Kidney (tissue), 14 donors: ENCODE measurements around the gene MUS81. TPM values are rescaled to one million over a fixed set of nuclear protein-coding genes. Genes with fewer than 3 reads are reported as not detected.

Experiments used
- DNase-seq, 5 donors: peaks; one replicate each; pipeline ENCODE4 v3.0.0-alpha.2; 2013 to 2020
- FAIRE-seq: peaks from 2 replicates; lab custom pipeline; 2012; peaks lifted over from hg19 to GRCh38; lab: Jason Lieb, UNC
- H3K27ac ChIP-seq, 2 donors: one replicate each; pipeline ENCODE4 v1.7.0; 2013; ENCODE audit warnings: low read depth in 2 of 2, low read length in 2 of 2, inconsistent platforms in 1 of 2
- H3K27me3 ChIP-seq: one replicate; pipeline ENCODE4 v1.7.1; 2013; ENCODE audit warnings: low read length, inconsistent platforms; ENCODE audit not compliant: control insufficient read depth, insufficient read depth
- H3K36me3 ChIP-seq, 3 donors: one replicate each; pipeline versions ENCODE4 v1.7.0 to v1.7.1; 2013; ENCODE audit warnings: low read length in 3 of 3, control low read depth in 1 of 3, inconsistent platforms in 1 of 3; ENCODE audit not compliant: insufficient read depth in 3 of 3, control insufficient read depth in 2 of 3
- H3K4me1 ChIP-seq, 3 donors: one replicate each; pipeline versions ENCODE4 v1.7.0 to v1.7.1; 2013; ENCODE audit warnings: low read length in 3 of 3, inconsistent platforms in 1 of 3, low read depth in 1 of 3; ENCODE audit not compliant: control insufficient read depth in 2 of 3, insufficient read depth in 2 of 3
- H3K4me3 ChIP-seq, 3 donors: one replicate each; pipeline versions ENCODE4 v1.7.0 to v1.8.1; 2013; ENCODE audit warnings: low read length in 3 of 3, control low read depth in 1 of 3, inconsistent platforms in 1 of 3
- H3K9ac ChIP-seq, 3 donors: one replicate each; pipeline versions ENCODE4 v1.7.0 to v1.7.1; 2013; ENCODE audit warnings: low read length in 3 of 3, control low read depth in 1 of 3, inconsistent platforms in 1 of 3
- H3K9me3 ChIP-seq, 3 donors: one replicate each; pipeline versions ENCODE4 v1.7.0 to v1.7.1; 2013; ENCODE audit warnings: low read length in 3 of 3, control low read depth in 1 of 3, inconsistent platforms in 1 of 3; ENCODE audit not compliant: control insufficient read depth in 2 of 3, insufficient read depth in 1 of 3
- intact Hi-C: fragments of 100-400 bp; cut with DNase I; formaldehyde crosslinking; loops from one replicate; pipeline ENCODE4 v1.11.1; 2022
- polyA plus RNA-seq: library from polyadenylated mRNA; stranded (reverse); fragments of 350-450 nt; fragmentation: Illumina TruSeq; extraction: RNeasy Lipid Tissue Mini Kit (QIAGEN cat#74804); gene quantifications from one replicate; pipeline ENCODE4 v1.2.3, GENCODE V29; 2014; ENCODE audit warnings: low read depth, low replicate concordance; ENCODE audit not compliant: insufficient read depth
- total RNA-seq: library from RNA; stranded (reverse); fragmentation: NEBNext Ultra II Directional; extraction: Animal tissue kit (Norgen Biotek cat#: 25700); gene quantifications from one replicate; pipeline ENCODE4 v1.2.1, GENCODE V29; 2021
- TF ChIP-seq, protein P1 (sequence below): IDR thresholded peaks from 3 replicates; pipeline ENCODE4 v1.5.1; 2012; ENCODE audit warnings: mild to moderate bottlenecking, moderate library complexity, borderline replicate concordance; ENCODE audit not compliant: insufficient read depth; ENCODE audit errors: extremely low read depth
- donor health status: control.
- donor health status: control.
- donor health status: control.
- donor health status: control.
- donor health status: control.
- donor health status: DM: yes; HTN: yes; CAD: no.
- donor health status: Normal renal cell carcinoma (clear cell type).

MUS81 gene
- total and polyA plus RNA-seq, 2 donors from 2014 or later = 31.2 to 54.9 TPM

DNA sequence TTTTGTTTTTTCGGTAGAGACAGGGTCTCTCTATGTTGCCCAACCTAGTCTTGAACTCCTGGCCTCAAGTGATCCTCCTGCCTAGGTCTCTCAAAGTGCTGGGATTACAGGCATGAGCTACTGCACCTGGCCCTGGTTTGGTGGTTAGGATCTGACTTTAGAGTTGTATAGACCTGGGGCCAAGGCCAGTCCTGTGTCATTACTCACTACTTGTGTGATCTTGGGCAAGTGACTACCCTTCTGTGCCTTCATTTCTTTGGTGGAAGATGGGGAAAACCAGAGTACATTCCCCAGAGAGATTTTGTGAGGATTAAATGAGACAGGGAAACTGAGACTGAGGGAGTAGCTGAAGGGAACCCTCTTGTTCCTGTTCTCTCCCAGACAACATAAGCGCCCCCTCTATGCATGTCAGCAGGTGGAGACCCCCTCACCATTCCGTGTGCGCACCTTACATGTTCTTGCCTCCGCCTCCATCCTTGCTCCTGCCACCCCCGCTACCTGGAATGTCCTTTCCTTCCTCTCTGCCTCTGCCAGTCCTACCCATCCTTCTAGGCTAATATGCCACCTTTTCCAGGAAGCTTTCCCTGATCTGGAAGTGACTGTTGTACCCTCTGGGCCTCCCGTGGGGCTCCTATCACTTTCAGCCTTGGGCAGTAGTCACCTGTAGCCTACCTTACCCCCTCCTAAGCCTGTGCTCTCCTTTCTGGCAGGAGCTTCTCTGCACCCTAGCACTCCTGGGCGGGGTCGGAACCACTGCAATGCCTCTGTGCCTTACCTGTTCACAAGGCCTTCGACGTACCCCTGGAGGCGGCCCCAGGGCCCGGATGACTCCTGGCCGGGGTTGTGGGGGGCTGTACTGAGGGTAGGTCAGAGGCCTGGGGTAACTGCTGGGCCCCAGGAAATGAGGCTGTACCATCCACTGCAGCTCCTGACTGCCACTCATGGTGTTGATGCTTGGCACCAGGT, 36.1 kb downstream of the MUS81 start:
- H3K9ac ChIP-seq = no peak overlapping the region
- FAIRE-seq = no peak
- no peak overlapping the region for H3K27ac ChIP-seq
- peaks cover 15% of the 10 kb centered on the region for H3K27me3 ChIP-seq
- no peak overlapping the region for H3K4me3 ChIP-seq
- intact Hi-C loops = no loop called here
- TF ChIP-seq, protein P1, sequence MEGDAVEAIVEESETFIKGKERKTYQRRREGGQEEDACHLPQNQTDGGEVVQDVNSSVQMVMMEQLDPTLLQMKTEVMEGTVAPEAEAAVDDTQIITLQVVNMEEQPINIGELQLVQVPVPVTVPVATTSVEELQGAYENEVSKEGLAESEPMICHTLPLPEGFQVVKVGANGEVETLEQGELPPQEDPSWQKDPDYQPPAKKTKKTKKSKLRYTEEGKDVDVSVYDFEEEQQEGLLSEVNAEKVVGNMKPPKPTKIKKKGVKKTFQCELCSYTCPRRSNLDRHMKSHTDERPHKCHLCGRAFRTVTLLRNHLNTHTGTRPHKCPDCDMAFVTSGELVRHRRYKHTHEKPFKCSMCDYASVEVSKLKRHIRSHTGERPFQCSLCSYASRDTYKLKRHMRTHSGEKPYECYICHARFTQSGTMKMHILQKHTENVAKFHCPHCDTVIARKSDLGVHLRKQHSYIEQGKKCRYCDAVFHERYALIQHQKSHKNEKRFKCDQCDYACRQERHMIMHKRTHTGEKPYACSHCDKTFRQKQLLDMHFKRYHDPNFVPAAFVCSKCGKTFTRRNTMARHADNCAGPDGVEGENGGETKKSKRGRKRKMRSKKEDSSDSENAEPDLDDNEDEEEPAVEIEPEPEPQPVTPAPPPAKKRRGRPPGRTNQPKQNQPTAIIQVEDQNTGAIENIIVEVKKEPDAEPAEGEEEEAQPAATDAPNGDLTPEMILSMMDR = no peak
- H3K36me3 ChIP-seq = no peaks in the 10 kb centered on the region
- H3K9me3 ChIP-seq = no peaks in the 10 kb centered on the region
- peaks cover 0 to 17% (median 3%) of the 10 kb centered on the region in 3 donors for H3K4me1 ChIP-seq
- DNase-seq = no peak

DNA sequence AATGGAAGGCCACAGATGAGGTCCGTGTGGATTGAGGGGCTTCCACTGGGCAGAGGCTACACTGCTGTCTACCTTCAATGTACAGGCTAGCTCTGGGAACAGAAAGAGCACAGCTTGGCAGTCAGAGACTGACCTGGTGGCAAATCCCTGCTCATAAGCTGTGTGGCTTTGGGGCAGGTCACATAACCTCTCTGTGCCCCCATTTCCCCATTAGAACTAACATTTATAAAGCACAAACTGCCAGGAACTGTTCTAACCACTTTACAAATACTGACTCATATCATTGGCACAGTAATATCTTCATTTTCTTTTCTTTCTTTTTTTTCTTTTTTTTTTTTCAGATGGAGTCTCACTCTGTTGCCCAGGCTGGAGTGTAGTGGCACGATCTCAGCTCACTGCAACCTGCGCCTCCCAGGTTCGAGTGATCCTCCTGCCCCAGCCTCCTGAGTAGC, 36.8 kb downstream of the MUS81 start:
- peaks cover 17% of the 10 kb centered on the region for H3K27me3 ChIP-seq
- no peak overlapping the region for H3K4me3 ChIP-seq
- peaks cover 0 to 11% (median 3%) of the 10 kb centered on the region in 3 donors for H3K4me1 ChIP-seq
- no peak overlapping the region for H3K9ac ChIP-seq
- no peaks in the 10 kb centered on the region for H3K36me3 ChIP-seq
- intact Hi-C loops = no loop called here
- TF ChIP-seq, protein P1 = no peak
- no peak for FAIRE-seq
- no peaks in the 10 kb centered on the region for H3K9me3 ChIP-seq
- H3K27ac ChIP-seq = no peak overlapping the region
- DNase-seq = no peak

DNA sequence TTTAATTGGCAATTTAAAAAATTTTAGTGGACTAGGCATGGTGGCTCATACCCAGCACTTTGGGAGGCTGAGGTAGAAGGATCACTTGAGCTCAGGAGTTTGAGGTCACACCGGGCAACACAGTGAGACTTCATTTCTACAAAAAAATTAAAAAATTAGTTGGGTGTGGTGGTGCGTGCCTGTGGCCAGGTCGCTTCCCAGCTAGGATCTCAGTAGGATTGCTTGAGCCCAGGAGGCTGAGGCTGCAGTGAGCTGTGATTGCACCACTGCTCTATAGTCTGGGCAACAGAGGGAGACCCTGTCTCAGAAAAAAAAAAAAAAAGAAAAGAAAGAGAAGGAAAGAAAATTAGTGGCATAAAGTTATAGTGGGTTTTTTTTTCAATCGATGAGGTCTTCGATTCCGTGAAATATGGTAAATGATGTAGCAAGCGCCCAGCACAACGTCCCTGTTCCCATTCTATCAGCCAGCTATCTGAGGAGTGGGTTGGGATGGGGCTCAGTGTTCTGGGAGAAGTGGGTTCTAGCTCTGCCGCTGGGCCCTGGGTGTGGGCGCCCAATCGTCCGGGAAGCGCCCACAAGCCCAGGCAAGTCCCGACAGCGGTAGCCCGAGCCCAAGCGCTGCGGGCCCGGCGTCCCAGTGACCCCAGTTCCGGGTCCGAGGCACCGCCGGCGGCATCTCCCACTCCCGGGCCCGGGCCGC, 38.6 kb downstream of the MUS81 start:
- H3K9ac ChIP-seq = no peak overlapping the region
- H3K4me3 ChIP-seq = no peak overlapping the region
- peaks cover 0 to 6% (median 3%) of the 10 kb centered on the region in 3 donors for H3K4me1 ChIP-seq
- intact Hi-C loops = no loop called here
- no peak overlapping the region for H3K27ac ChIP-seq
- peaks cover 17% of the 10 kb centered on the region for H3K27me3 ChIP-seq
- H3K36me3 ChIP-seq = no peaks in the 10 kb centered on the region
- DNase-seq (no peak), FAIRE-seq (no peak)
- H3K9me3 ChIP-seq = no peaks in the 10 kb centered on the region
- TF ChIP-seq, protein P1 = no peak
